ENCODE data around the gene IL2RA. TPM values are rescaled to one million over a fixed set of nuclear protein-coding genes. Genes with fewer than 3 reads are reported as not detected.

IL2RA gene
- total and polyA plus RNA-seq, 9 of the 15 experiments (the other 6 are each of a cell fraction or from before 2014, with no cell fraction given): 0.95 TPM; not detected in 8

- TF ChIP-seq MEIS2 (IDR thresholded peaks at IDR 0.05; ENCODE audit: partially characterized antibody) (peak; percentile 97), ZNF507 (tag; conservative IDR thresholded peaks at IDR 0.05) (no peak), L3MBTL2 (IDR thresholded peaks at IDR 0.05) (no peak; the same call in none of the 2 replicates), FOS (IDR thresholded peaks at IDR 0.05; ENCODE audit: extremely low read depth, insufficient read length) (no peak), NONO (IDR thresholded peaks at IDR 0.05; ENCODE audit: low read depth in 2 of 2, low read length in 1 of 2) (peak in 1 of 2 experiments; percentile 2; a peak in 2 of 4 replicates), YY1 (IDR thresholded peaks at IDR 0.05; ENCODE audit: borderline replicate concordance in 1 of 3, control insufficient read depth in 1 of 3, extremely low read depth in 1 of 3, insufficient read depth in 3 of 3, insufficient read length in 1 of 3, insufficient replicate concordance in 2 of 3, low read depth in 1 of 3, low read length in 2 of 3) (no peak), ZNF717 (CRISPR knock-in tag; IDR thresholded peaks at IDR 0.05) (no peak), BRF2 (IDR thresholded peaks at IDR 0.05; ENCODE audit: borderline replicate concordance, insufficient read depth, insufficient read length) (no peak), SAFB2 (IDR thresholded peaks at IDR 0.05; ENCODE audit: borderline replicate concordance, low read depth, low read length, severe bottlenecking) (no peak), HDAC6 (IDR thresholded peaks at IDR 0.05; ENCODE audit: low read depth, low read length) (no peak), MLX (CRISPR knock-in tag; conservative IDR thresholded peaks at IDR 0.05) (no peak), NR2F6 (CRISPR knock-in tag; IDR thresholded peaks at IDR 0.05) (no peak), POLR2G (IDR thresholded peaks at IDR 0.05; ENCODE audit: low read depth, low read length) (peak; percentile 80), SMARCA4 (IDR thresholded peaks at IDR 0.05) (peak; percentile 72), FOXA1 (IDR thresholded peaks at IDR 0.05; ENCODE audit: borderline replicate concordance) (no peak), ZNF780A (CRISPR knock-in tag; IDR thresholded peaks at IDR 0.05) (no peak), MCM5 (IDR thresholded peaks at IDR 0.05; ENCODE audit: low read depth) (no peak), MEF2A (IDR thresholded peaks at IDR 0.05; ENCODE audit: control insufficient read depth, low read depth, low read length) (no peak), EZH2 (IDR thresholded peaks at IDR 0.05; ENCODE audit: borderline replicate concordance, low read depth, low read length) (no peak), TCFL5 (CRISPR knock-in tag; conservative IDR thresholded peaks at IDR 0.05) (no peak), GTF3C2 (IDR thresholded peaks at IDR 0.05; ENCODE audit: borderline replicate concordance, extremely low read depth, insufficient read length) (no peak), KDM1A (IDR thresholded peaks at IDR 0.05) (no peak), ZNF134 (CRISPR knock-in tag; conservative IDR thresholded peaks at IDR 0.05) (no peak)
These were observed 84.5 kb downstream of the IL2RA start, which contains the start of gene IL15RA (continued) for GRCh38 chr10:5977471-5978229.
